Sciatic nerve (tissue), 2 donors: ENCODE measurements around the gene REC8. TPM values are rescaled to one million over a fixed set of nuclear protein-coding genes. Genes with fewer than 3 reads are reported as not detected.

ENCODE experiments used
- ATAC-seq: fragments of 200-7000 bp; cut with Tn5 transposase; one replicate; pipeline ENCODE4 v1.9.1; 2020; ENCODE audit warnings: mild to moderate bottlenecking, moderate library complexity
- DNase-seq: peaks from one replicate; pipeline ENCODE4 v3.0.0-alpha.2; 2020; ENCODE audit warnings: low spot score
- intact Hi-C: fragments of 100-400 bp; cut with DNase I; formaldehyde crosslinking; loops from one replicate; pipeline ENCODE4 v1.14.2; 2022
- total RNA-seq: library from RNA; stranded (reverse); fragmentation: NEBNext Ultra II Directional; extraction: Animal tissue kit (Norgen Biotek cat#: 25700); gene quantifications from one replicate; pipeline ENCODE4 v1.2.1, GENCODE V29; 2021
- donor health status: DM: no; HTN: no; CAD: no.
- donor health status: DM: no; HTN: no; CAD: no.

Gene REC8
- total RNA-seq, 1 donor from 2014 or later, result 20.9 TPM

GRCh38 chr14:24179294-24179960, 7.5 kb downstream of the REC8 start:
- intact Hi-C loops, result no loop called here
- peak; percentile 19 for ATAC-seq
- no peak for DNase-seq

GRCh38 chr14:24179961-24180796, 8.3 kb downstream of the REC8 start:
- intact Hi-C loops, result no loop called here
- peak; percentile 68 for ATAC-seq
- DNase-seq, result no peak

- no peak for ATAC-seq
- intact Hi-C loops, result no loop called here
- DNase-seq, result no peak
These were observed 9.6 kb downstream of the REC8 start for GRCh38 chr14:24181371-24182077.

- ATAC-seq, result no peak
- DNase-seq, result no peak
- intact Hi-C loops, result no loop called here
These were observed 10.4 kb downstream of the REC8 start for GRCh38 chr14:24182110-24182882.

GRCh38 chr14:24183014-24183481, 11.2 kb downstream of the REC8 start:
- intact Hi-C loops, result no loop called here
- ATAC-seq (no peak), DNase-seq (no peak)

- ATAC-seq, result no peak
- intact Hi-C loops, result no loop called here
- no peak for DNase-seq
These were observed 12.5 kb downstream of the REC8 start for GRCh38 chr14:24184104-24184970.

GRCh38 chr14:24185026-24185425, 13.1 kb downstream of the REC8 start:
- DNase-seq, result no peak
- intact Hi-C loops, result no loop called here
- no peak for ATAC-seq

GRCh38 chr14:24185741-24186140, 13.9 kb downstream of the REC8 start:
- intact Hi-C loops, result no loop called here
- no peak for DNase-seq
- no peak for ATAC-seq

GRCh38 chr14:24186831-24187538, 15.1 kb downstream of the REC8 start:
- intact Hi-C loops, result no loop called here
- DNase-seq (no peak), ATAC-seq (no peak)

- no peak for ATAC-seq
- DNase-seq, result no peak
- intact Hi-C loops, result no loop called here
These were observed 15.6 kb downstream of the REC8 start for GRCh38 chr14:24187539-24187915.

GRCh38 chr14:24188251-24189058, 16.6 kb downstream of the REC8 start, which contains the start of gene IPO4:
Gene IPO4, minus strand, starts transcription at chr14:24188816. Its CDS starts 29 bp downstream, at chr14:24188787.
- intact Hi-C loops, result no loop called here
- ATAC-seq (peak; percentile 97), DNase-seq (peak; percentile 96)

GRCh38 chr14:24189059-24189375, 17.1 kb downstream of the REC8 start:
- DNase-seq (no peak), ATAC-seq (no peak)
- intact Hi-C loops, result no loop called here

GRCh38 chr14:24189460-24189859, 17.6 kb downstream of the REC8 start:
- intact Hi-C loops, result no loop called here
- ATAC-seq, result no peak

GRCh38 chr14:24190416-24190815, 18.5 kb downstream of the REC8 start:
- intact Hi-C loops, result no loop called here
- ATAC-seq (no peak), DNase-seq (no peak)

More at GRCh38 chr14:24189460-24189859, 17.6 kb downstream of the REC8 start:
- no peak for DNase-seq

- intact Hi-C loops, result no loop called here
- no peak for ATAC-seq
- DNase-seq, result no peak
These were observed 21.1 kb downstream of the REC8 start for GRCh38 chr14:24192933-24193332.

GRCh38 chr14:24194186-24194872, 22.4 kb downstream of the REC8 start:
- intact Hi-C loops, result no loop called here
- no peak for ATAC-seq
- DNase-seq, result no peak
